Lower leg skin (tissue), 4 donors: ENCODE results near the gene SOX13. TPM values are rescaled to one million over a fixed set of nuclear protein-coding genes. Genes with fewer than 3 reads are reported as not detected.
"Not testable (repeated sequence)": the region's sequence is repeated elsewhere in the genome, so short reads cannot be mapped to it uniquely, and the experiment has no call there.

Experiments used
- DNase-seq, 2 donors: peaks; one replicate each; pipeline ENCODE4 v3.0.0-alpha.2; 2019; ENCODE audit warnings: low spot score in 2 of 2
- H3K4me3 ChIP-seq: fragments of 200-600 bp; sonication (generic); 2 replicates; pipeline ENCODE4 v1.5.1; 2017; ENCODE audit warnings: mild to moderate bottlenecking, low read depth; ENCODE audit not compliant: poor library complexity, severe bottlenecking
- POLR2A ChIP-seq, 2 donors: fragments of 450-650 bp; IDR thresholded peaks; one replicate each; pipeline ENCODE4 v1.6.1; 2016 to 2017; ENCODE audit warnings: antibody characterized with exemption in 2 of 2, mild to moderate bottlenecking in 1 of 2, moderate library complexity in 1 of 2
- WGBS, 2 donors: methylation state at CpG; one replicate each; pipeline ENCODE4 v1.1.5; 2018; 5-methylcytosine and 5-hydroxymethylcytosine counted together
- intact Hi-C: fragments of 100-400 bp; cut with DNase I; formaldehyde crosslinking; loops from one replicate; pipeline ENCODE4 v1.15.0; 2023; ENCODE audit warnings: low total_unique reads
- total RNA-seq, 4 donors: library from RNA; depleted of rRNA; stranded (reverse); fragments of >200 nt; gene quantifications; one replicate each; pipeline ENCODE4 v1.1.0, GENCODE V29; 2016
- TF ChIP-seq, protein P1 (sequence below), 3 donors: fragments of 450-650 bp; IDR thresholded peaks; one replicate each; pipeline ENCODE4 v1.5.1; 2016; ENCODE audit warnings: antibody characterized with exemption in 3 of 3, mild to moderate bottlenecking in 3 of 3, moderate library complexity in 2 of 3

The SOX13 gene
- total RNA-seq, 4 donors from 2014 or later: 7.2 to 32.2 (median 16.8) TPM

DNA sequence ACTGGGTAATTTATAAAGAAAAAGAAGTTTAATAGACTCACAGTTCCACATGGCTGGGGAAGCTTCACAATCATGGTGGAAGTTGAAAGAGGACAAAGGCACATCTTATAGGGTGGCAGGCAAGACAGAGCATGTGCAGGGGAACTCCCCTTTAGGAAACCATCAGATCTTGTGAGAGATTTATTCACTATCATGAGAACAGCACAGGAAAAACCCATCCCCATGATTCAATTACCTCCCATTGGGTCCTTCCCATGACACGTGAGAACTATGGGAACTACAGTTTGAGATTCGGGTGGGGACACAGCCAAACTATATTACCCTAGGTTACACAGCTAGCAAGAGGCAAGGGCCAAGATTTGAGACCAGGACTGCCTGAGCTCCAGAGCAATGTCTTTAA, 30.4 kb upstream of the SOX13 start:
- 63% methylated on average over 2 of the region's 2 CpGs for WGBS, 2 donors
- no peak for DNase-seq

DNA sequence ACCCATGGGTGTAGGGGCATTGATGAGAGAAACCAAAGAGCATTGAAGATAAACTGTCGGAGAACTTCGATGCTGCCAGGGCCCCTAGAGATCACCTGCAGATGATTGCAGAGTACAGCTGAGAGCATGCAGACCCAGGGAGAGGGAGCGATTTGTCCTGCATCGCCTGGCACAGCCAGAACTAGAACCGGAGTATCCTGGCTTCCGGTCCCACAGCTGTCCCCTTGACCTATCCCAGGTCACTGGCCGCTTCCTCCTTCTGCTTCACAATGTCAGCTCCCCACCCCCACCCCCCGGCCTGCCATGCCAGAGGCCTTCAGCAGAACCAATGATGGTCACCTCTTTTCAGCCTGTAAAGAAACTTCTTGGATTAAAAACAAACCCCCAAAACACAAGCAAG, 29.2 kb upstream of the SOX13 start:
- intact Hi-C loops: no loop called here
- H3K4me3 ChIP-seq: no peak overlapping the region
- 79 to 90% methylated on average over 8 of the region's 8 CpGs for WGBS, 2 donors
- TF ChIP-seq POLR2A (IDR thresholded peaks at IDR 0.05): no peak
- TF ChIP-seq, protein P1, sequence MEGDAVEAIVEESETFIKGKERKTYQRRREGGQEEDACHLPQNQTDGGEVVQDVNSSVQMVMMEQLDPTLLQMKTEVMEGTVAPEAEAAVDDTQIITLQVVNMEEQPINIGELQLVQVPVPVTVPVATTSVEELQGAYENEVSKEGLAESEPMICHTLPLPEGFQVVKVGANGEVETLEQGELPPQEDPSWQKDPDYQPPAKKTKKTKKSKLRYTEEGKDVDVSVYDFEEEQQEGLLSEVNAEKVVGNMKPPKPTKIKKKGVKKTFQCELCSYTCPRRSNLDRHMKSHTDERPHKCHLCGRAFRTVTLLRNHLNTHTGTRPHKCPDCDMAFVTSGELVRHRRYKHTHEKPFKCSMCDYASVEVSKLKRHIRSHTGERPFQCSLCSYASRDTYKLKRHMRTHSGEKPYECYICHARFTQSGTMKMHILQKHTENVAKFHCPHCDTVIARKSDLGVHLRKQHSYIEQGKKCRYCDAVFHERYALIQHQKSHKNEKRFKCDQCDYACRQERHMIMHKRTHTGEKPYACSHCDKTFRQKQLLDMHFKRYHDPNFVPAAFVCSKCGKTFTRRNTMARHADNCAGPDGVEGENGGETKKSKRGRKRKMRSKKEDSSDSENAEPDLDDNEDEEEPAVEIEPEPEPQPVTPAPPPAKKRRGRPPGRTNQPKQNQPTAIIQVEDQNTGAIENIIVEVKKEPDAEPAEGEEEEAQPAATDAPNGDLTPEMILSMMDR (IDR thresholded peaks at IDR 0.05): no peak
- DNase-seq: no peak

More for the DNA sequence above, 30.4 kb upstream of the SOX13 start:
- TF ChIP-seq, protein P1 (IDR thresholded peaks at IDR 0.05): no peak
- no peak for TF ChIP-seq POLR2A (IDR thresholded peaks at IDR 0.05)
- no peak overlapping the region for H3K4me3 ChIP-seq
- intact Hi-C loops: no loop called here

DNA sequence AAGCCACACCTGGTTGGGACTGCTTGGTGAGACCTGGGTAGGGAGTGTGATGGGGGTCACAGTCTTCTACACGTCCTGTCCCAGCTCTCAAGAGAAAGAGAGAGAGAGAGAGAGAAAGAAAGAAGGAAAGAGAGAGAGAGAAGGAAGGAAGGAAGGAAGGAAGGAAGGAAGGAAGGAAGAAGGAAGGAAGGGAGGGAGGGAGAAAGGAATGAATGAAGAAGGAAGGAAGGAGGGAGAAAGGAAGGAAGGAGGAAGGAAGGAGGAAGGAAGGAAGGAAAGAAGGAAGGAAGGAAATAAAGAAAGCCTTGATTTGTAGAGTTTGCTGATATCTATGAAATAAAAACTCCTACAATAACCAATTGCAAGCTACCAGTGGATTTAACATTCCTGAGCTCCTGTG, 28.5 kb upstream of the SOX13 start:
- no peak for TF ChIP-seq POLR2A (IDR thresholded peaks at IDR 0.05)
- TF ChIP-seq, protein P1 (IDR thresholded peaks at IDR 0.05): no peak
- no peak overlapping the region for H3K4me3 ChIP-seq
- 79 to 100% methylated on average over 1 of the region's 1 CpG for WGBS, 2 donors
- intact Hi-C loops: no loop called here
- no peak for DNase-seq

DNA sequence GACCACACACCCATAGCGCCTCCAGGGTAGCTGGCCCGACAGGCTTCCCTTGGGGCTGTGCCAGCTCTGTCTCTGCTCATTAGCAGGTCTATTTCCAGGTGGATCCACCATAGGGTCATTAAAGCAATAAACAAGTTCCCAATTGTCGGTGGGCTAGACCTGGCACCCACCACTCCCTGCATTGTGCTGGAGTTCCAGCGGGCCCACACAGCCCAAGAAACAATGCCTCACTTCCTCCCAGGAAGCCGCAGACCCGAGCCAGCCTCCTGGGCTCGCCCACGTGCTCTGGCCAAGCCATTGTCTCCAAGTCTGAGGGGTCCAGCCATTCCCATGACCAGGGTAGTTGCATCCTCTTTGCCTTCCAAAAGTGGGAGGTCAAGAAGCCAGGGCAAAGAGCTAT, 27.5 kb upstream of the SOX13 start:
- no peak for DNase-seq
- no peak overlapping the region for H3K4me3 ChIP-seq
- no peak for TF ChIP-seq POLR2A (IDR thresholded peaks at IDR 0.05)
- TF ChIP-seq, protein P1 (IDR thresholded peaks at IDR 0.05): no peak
- intact Hi-C loops: no loop called here
- 72 to 81% methylated on average over 8 of the region's 8 CpGs for WGBS, 2 donors

DNA sequence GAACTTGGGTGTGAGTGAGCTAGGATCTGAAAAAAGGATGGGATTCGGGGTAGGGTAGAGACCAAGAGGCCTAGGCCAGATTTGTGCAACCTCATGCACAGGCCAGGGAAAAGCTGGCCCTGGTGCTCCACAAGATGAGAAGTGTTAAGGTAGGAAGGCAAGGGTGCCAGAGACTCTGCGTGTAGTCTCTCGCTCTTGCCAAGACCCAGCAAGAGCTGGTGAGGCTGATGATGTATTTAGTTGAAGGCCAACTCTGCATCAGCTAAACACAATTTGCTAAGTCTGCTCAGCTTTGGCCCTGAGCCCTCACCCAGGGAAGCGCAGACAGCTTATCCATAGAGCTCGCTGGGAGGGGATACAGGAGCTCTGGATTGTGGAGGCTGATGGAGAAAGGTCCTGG, 26.6 kb upstream of the SOX13 start:
- DNase-seq: no peak
- H3K4me3 ChIP-seq: no peak overlapping the region
- no peak for TF ChIP-seq POLR2A (IDR thresholded peaks at IDR 0.05)
- TF ChIP-seq, protein P1 (IDR thresholded peaks at IDR 0.05): no peak
- intact Hi-C loops: no loop called here
- 81 to 93% methylated on average over 5 of the region's 5 CpGs for WGBS, 2 donors

DNA sequence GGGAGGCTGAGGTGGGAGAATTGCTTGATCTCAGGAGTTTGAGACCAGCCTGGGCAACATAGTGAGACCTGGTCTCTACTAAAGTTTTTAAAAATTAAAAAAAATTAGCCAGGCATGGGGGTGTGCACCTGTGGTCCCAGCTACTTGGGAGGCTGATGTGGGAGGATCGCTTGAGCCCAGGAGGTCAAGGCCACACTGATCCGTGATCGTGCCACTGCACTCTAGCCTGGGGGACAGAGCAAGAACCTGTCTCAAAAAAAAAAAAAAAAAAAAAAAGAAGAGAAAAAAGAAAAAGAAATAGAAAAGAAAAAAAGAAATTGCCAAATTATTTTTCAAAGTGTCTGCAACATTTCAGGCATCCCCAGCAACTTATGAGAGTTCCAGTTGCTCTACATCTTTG, 24.1 kb upstream of the SOX13 start:
- 93 to 98% methylated on average over 3 of the region's 3 CpGs for WGBS, 2 donors
- intact Hi-C loops, H3K4me3 ChIP-seq, DNase-seq: not testable (repeated sequence)
